Transverse colon (tissue), 4 donors: ENCODE data around the gene GRIK4.

Experiments used
- CTCF ChIP-seq, 5 experiments: fragments of 200-600 bp in 3 of 5; fragments of 450-650 bp in 2 of 5; sonication (generic) in 3 of 5; IDR thresholded peaks; 1 replicate in 2 of 5; 2 replicates in 3 of 5; pipeline ENCODE4 v1.5.1; 2016 to 2017; ENCODE audit warnings: antibody characterized with exemption in 5 of 5, inconsistent platforms in 3 of 5, mild to moderate bottlenecking in 2 of 5, moderate library complexity in 1 of 5
- POLR2AphosphoS5 ChIP-seq, 3 donors: sonication (generic); formaldehyde crosslinking; IDR thresholded peaks; one replicate each; pipeline ENCODE4 v1.6.1; 2016; ENCODE audit warnings: antibody characterized with exemption in 3 of 3

- TF ChIP-seq CTCF (IDR thresholded peaks at IDR 0.05) = no peak
- TF ChIP-seq POLR2AphosphoS5 (IDR thresholded peaks at IDR 0.05) = no peak
Observed at GRCh38 chr11:120626791-120627190, 115.2 kb downstream of the GRIK4 start.
